Stomach (tissue), 4 donors: ENCODE results near the gene LRGUK.

ENCODE experiments used
- EP300 ChIP-seq: sonication (generic); formaldehyde crosslinking; IDR thresholded peaks from one replicate; pipeline ENCODE4 v1.6.1; 2017; ENCODE audit warnings: antibody characterized with exemption
- POLR2A ChIP-seq, 4 donors: fragments of 450-650 bp; IDR thresholded peaks; one replicate each; pipeline ENCODE4 v1.6.1; 2016; ENCODE audit warnings: antibody characterized with exemption in 4 of 4, control low read depth in 2 of 4, mild to moderate bottlenecking in 1 of 4, moderate library complexity in 1 of 4
- POLR2AphosphoS5 ChIP-seq, 3 donors: sonication (generic); formaldehyde crosslinking; IDR thresholded peaks; one replicate each; pipeline ENCODE4 v1.6.1; 2016; ENCODE audit warnings: antibody characterized with exemption in 3 of 3
- TF ChIP-seq, protein P1 (sequence below), 7 experiments: fragments of 450-650 bp in 4 of 7; fragments of 200-600 bp in 3 of 7; sonication (generic) in 3 of 7; IDR thresholded peaks; one replicate each; pipeline ENCODE4 v1.5.1; 2016 to 2019; ENCODE audit warnings: antibody characterized with exemption in 7 of 7, control low read depth in 2 of 7, mild to moderate bottlenecking in 1 of 7

DNA sequence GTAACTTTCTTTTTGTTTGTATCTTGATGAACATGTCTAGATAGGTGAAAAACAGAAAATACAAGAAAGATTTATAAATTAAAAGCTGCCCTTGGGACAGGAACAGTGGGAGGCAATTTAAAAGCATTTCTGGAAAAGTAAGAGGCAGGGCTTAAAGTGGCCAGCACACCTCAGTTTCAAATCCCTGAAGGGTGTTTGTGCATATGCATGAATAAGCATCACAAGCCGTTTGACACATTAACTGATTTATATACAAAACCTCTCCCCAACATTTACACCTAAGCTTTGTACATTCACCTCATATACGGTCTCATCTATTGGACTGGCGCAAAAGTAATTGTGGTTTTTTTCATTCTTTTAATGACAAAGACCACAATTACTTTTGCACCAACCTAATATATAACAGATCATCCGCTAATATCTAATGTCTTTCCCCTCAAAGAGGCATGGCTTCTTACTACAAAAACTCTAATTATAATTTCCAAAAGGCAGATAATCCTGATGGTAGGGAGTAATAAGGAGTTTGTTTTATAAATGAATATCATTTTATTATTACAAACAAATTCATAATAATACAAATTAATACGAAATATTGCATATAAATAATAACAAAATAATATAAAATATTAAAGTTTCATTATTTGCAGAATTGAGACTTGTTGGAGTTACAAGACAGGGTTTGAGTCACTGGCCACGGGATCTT is 48.3 kb downstream of the LRGUK start:
- TF ChIP-seq, protein P1, sequence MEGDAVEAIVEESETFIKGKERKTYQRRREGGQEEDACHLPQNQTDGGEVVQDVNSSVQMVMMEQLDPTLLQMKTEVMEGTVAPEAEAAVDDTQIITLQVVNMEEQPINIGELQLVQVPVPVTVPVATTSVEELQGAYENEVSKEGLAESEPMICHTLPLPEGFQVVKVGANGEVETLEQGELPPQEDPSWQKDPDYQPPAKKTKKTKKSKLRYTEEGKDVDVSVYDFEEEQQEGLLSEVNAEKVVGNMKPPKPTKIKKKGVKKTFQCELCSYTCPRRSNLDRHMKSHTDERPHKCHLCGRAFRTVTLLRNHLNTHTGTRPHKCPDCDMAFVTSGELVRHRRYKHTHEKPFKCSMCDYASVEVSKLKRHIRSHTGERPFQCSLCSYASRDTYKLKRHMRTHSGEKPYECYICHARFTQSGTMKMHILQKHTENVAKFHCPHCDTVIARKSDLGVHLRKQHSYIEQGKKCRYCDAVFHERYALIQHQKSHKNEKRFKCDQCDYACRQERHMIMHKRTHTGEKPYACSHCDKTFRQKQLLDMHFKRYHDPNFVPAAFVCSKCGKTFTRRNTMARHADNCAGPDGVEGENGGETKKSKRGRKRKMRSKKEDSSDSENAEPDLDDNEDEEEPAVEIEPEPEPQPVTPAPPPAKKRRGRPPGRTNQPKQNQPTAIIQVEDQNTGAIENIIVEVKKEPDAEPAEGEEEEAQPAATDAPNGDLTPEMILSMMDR (IDR thresholded peaks at IDR 0.05) = no peak
- TF ChIP-seq POLR2AphosphoS5 (IDR thresholded peaks at IDR 0.05) = no peak
- no peak for TF ChIP-seq EP300
- no peak for TF ChIP-seq POLR2A (IDR thresholded peaks at IDR 0.05)
